Measurements from ENCODE around the gene XPNPEP1. TPM values are rescaled to one million over a fixed set of nuclear protein-coding genes. Genes with fewer than 3 reads are reported as not detected.

The XPNPEP1 gene
- total RNA-seq, 1 experiment from 2014 or later: 71.3 TPM

DNA sequence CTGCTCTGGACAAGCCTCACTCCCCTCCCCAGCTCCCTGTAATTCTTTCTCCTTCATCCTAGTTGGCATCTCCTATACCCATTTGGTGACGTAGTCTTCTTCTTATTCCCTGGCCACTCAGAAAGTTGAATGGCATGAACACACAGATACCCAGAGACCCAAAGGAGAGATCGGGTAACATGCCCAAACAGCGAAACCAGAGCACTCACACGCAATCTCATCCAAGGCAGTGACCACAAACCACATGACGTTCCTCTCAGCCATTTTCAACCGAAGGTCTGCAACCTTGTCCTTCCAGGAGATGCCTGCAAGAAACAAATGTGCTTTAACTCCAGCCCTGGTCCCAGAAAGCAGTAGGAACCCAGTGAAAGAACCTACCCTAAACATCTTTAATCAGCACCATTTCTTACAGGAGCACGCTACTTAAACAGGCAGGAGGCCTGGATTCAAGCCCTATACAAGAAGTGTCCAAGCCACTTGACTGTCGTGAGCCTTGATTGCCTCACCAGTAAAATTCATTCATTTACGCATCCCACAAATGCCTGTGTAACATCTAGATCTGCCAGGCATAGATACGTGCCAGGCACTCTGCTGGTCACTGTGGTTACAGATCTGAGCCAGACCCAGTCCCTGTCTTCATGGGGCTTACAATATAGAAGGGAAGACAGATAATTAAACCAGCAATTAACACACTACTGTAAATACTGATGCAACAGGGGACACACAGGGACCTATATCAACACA, 37.1 kb downstream of the XPNPEP1 start:
- H3K4ac ChIP-seq (ENCODE audit: low read depth, low read length): no peak overlapping the region
- H2AK5ac ChIP-seq (ENCODE audit: insufficient read length, low read length): no peak overlapping the region
- H2BK15ac ChIP-seq (ENCODE audit: low read depth, low read length): no peak overlapping the region
- no peak overlapping the region for H2BK120ac ChIP-seq (ENCODE audit: low read depth, low read length, poor library complexity, severe bottlenecking)
- H3K79me2 ChIP-seq (ENCODE audit: insufficient read depth, low read length): no peaks in the 10 kb centered on the region
- H2BK20ac ChIP-seq (ENCODE audit: low read depth, low read length, poor library complexity, severe bottlenecking): no peak overlapping the region
- Mint-ChIP-seq H3K36me3 (ENCODE audit: insufficient read depth in 1 of 3, low read depth in 3 of 3) (peaks cover 15 to 60% (median 43%) of the 10 kb centered on the region in 3 experiments; a peak in 6 of 7 replicates), H3K27ac (peak overlapping the region in 1 of 3 experiments; percentile 59; a peak in 2 of 7 replicates), H3K4me3 (no peak overlapping the region), H3K9me3 (no peaks in the 10 kb centered on the region), H3K27me3 (ENCODE audit: low read depth) (no peaks in the 10 kb centered on the region), H3K4me1 (peaks cover 21 to 23% of the 10 kb centered on the region in 2 experiments)
- H3K18ac ChIP-seq (ENCODE audit: insufficient read length, low read depth, low read length): no peak overlapping the region
- no peak overlapping the region for H3K9ac ChIP-seq (ENCODE audit: extremely low read depth, insufficient read length, low read length)
- no peak overlapping the region for H2BK12ac ChIP-seq (ENCODE audit: insufficient read length, low read depth, low read length)
- no peak overlapping the region for H2BK5ac ChIP-seq (ENCODE audit: insufficient read length, low read length)
- no peak overlapping the region for H3K27ac ChIP-seq (ENCODE audit: insufficient read length, low read depth, low read length)
- DNase-seq: no peak
- no peak overlapping the region for H4K5ac ChIP-seq (ENCODE audit: insufficient read length, low read depth, low read length)
- no peak overlapping the region for H2AFZ ChIP-seq (ENCODE audit: low read length)
- no peaks in the 10 kb centered on the region for H3K79me1 ChIP-seq (ENCODE audit: insufficient read depth, low read depth, low read length, poor library complexity, severe bottlenecking)
- no peaks in the 10 kb centered on the region for H4K20me1 ChIP-seq (ENCODE audit: control insufficient read depth, insufficient read depth, insufficient read length)
- H3T11ph ChIP-seq (ENCODE audit: low read length): no peak overlapping the region
- H4K8ac ChIP-seq (replicated peaks; ENCODE audit: insufficient read length, low read depth, low read length): no peak overlapping the region
- H4K91ac ChIP-seq (ENCODE audit: insufficient read length, low read depth, low read length): no peak overlapping the region
- TF ChIP-seq, protein P1, sequence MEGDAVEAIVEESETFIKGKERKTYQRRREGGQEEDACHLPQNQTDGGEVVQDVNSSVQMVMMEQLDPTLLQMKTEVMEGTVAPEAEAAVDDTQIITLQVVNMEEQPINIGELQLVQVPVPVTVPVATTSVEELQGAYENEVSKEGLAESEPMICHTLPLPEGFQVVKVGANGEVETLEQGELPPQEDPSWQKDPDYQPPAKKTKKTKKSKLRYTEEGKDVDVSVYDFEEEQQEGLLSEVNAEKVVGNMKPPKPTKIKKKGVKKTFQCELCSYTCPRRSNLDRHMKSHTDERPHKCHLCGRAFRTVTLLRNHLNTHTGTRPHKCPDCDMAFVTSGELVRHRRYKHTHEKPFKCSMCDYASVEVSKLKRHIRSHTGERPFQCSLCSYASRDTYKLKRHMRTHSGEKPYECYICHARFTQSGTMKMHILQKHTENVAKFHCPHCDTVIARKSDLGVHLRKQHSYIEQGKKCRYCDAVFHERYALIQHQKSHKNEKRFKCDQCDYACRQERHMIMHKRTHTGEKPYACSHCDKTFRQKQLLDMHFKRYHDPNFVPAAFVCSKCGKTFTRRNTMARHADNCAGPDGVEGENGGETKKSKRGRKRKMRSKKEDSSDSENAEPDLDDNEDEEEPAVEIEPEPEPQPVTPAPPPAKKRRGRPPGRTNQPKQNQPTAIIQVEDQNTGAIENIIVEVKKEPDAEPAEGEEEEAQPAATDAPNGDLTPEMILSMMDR (conservative IDR thresholded peaks at IDR 0.05): no peak
- no peaks in the 10 kb centered on the region for H3K9me3 ChIP-seq (ENCODE audit: control insufficient read depth, low read depth, low read length)
- H3K23ac ChIP-seq (ENCODE audit: insufficient read length, low read depth, low read length): no peak overlapping the region
- no peaks in the 10 kb centered on the region for H3K23me2 ChIP-seq (ENCODE audit: insufficient read length, low read depth, low read length, poor library complexity, severe bottlenecking)
- H3K27me3 ChIP-seq (ENCODE audit: insufficient read depth, low read length): no peaks in the 10 kb centered on the region
- no peak overlapping the region for H3K4me2 ChIP-seq (ENCODE audit: insufficient read depth, insufficient read length, low read length)
- H3K14ac ChIP-seq (ENCODE audit: insufficient read depth, low read length): no peak overlapping the region
- H3K4me1 ChIP-seq (ENCODE audit: insufficient read depth, low read length): no peaks in the 10 kb centered on the region
- no CpG with 5 or more reads among the region's 10 CpGs for WGBS (ENCODE audit: extremely low coverage, insufficient read length, low lambda C conversion rate)
- no peak overlapping the region for H3K56ac ChIP-seq (ENCODE audit: insufficient read length, low read depth, low read length)

All from H9 (cell line).